RWPE1 (cell line): ENCODE results near the gene CCDC102A.

Experiments
- CTCF ChIA-PET: fragments of 350-600 bp; sonication (Branson Sonifier 250); formaldehyde crosslinking; extraction: SDS; loops from one replicate; lab custom pipeline; 2021; lab: Yijun Ruan, JAX
- POLR2A ChIA-PET: fragments of 400-600 bp; formaldehyde crosslinking; extraction: SDS; loops from one replicate; lab custom pipeline; 2020; ENCODE audit warnings: antibody characterized with exemption; ENCODE audit not compliant: low non-redundant PET; lab: Yijun Ruan, JAX
- DNase-seq: peaks from one replicate; pipeline ENCODE4 v3.0.0; 2012; ENCODE audit warnings: low spot score
- H3K27ac ChIP-seq: fragments of 450-650 bp; 2 replicates; pipeline ENCODE4 v1.5.1; 2017
- TF ChIP-seq, protein P1 (sequence below): fragments of 450-650 bp; conservative IDR thresholded peaks from 2 replicates; pipeline ENCODE4 v1.5.1; 2017; ENCODE audit warnings: low read depth, mild to moderate bottlenecking

Gene CCDC102A

DNA sequence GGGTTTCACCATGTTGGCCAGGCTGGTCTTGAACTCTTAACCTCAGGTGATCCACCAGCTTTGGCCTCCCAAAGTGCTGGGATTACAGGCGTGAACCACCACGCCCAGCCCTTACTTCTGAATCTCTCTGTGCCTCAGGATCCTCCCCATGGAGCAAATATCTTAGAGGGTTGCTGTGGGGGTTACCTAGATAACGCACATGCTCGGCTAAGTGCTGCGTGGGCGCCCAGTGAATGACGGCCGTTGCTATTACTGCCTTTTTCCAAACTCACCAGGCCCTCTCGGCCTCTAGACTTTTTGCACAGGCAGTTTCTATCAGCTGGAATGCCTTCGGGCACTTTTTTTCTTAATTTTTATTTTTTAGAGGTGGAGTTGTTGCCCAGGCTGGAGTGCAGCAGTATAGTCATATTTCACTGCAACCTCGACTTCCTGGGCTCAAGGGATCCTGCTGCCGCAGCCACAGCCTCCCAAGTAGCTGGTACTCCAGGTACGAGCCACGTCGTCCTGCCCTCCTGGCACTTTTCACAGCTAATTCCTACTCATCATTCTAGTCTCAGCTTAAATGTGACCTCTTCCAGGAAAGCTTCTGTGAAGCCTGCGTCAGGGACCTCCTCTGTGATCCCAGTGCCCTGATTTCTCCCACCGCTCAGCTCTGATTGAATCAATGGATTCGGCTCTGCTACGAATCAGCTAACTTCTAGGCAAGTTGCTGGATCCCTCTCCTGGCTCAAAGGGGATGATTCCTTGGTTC lies 8.6 kb downstream of the CCDC102A start:
- DNase-seq, result no peak
- POLR2A ChIA-PET, result no interaction called here
- peak overlapping the region; percentile 36 for H3K27ac ChIP-seq
- CTCF ChIA-PET, result interaction anchor here (1.1 to 1.3 kb wide), 3 partner anchors 8 to 48 kb away, joined by 3 to 8 read pairs (median 6); no protein-coding TSS in a partner anchor
- TF ChIP-seq, protein P1, sequence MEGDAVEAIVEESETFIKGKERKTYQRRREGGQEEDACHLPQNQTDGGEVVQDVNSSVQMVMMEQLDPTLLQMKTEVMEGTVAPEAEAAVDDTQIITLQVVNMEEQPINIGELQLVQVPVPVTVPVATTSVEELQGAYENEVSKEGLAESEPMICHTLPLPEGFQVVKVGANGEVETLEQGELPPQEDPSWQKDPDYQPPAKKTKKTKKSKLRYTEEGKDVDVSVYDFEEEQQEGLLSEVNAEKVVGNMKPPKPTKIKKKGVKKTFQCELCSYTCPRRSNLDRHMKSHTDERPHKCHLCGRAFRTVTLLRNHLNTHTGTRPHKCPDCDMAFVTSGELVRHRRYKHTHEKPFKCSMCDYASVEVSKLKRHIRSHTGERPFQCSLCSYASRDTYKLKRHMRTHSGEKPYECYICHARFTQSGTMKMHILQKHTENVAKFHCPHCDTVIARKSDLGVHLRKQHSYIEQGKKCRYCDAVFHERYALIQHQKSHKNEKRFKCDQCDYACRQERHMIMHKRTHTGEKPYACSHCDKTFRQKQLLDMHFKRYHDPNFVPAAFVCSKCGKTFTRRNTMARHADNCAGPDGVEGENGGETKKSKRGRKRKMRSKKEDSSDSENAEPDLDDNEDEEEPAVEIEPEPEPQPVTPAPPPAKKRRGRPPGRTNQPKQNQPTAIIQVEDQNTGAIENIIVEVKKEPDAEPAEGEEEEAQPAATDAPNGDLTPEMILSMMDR, result no peak

DNA sequence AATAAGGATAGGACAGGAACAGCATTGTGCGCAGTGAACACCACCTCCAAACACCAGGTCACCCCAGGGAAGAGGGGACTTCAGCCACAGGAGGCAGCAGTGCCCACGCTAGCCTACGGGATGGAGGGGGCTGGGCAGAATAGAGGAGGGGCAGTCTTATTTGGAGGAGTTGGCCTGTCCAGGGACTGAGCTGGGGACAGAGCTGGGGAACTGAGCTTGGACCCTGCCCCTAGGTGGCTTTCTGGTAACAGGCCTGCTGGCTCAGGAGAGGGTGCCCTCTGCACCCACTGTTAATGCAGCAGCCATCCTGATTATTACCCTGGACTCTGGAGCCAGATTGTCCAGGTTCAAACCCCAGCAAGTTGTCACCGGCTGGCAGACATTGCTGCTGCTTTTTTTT lies 9.3 kb downstream of the CCDC102A start:
- TF ChIP-seq, protein P1, result no peak
- DNase-seq, result no peak
- ChIA-PET CTCF (no interaction called here), POLR2A (no interaction called here)
- no peak overlapping the region for H3K27ac ChIP-seq

DNA sequence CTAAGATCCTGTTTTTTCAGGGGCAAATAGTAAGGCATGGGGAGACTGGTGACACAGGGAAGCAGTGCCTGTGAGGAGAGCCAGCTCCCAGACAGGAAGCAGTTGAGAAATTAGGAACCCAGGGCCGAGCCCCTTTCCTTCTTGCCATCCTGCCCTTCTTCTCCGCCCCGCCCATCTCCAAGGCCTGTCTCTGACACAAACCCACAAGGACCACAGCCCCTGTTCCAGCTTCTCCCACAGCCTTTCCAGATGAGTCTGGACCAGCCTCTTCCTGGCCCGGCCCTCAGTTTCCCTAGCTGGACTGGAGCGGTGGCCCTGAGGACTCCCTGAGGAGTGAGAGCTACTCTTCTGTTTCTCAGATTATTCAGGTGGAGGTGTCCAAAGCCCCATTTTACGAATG lies 9.9 kb downstream of the CCDC102A start:
- no peak for DNase-seq
- H3K27ac ChIP-seq, result no peak overlapping the region
- ChIA-PET POLR2A (no interaction called here), CTCF (interaction anchor here (0.6 to 0.7 kb wide), 3 partner anchors 106 to 146 kb away, joined by 3 to 5 read pairs (median 3); no protein-coding TSS in a partner anchor)
- TF ChIP-seq, protein P1, result no peak

DNA sequence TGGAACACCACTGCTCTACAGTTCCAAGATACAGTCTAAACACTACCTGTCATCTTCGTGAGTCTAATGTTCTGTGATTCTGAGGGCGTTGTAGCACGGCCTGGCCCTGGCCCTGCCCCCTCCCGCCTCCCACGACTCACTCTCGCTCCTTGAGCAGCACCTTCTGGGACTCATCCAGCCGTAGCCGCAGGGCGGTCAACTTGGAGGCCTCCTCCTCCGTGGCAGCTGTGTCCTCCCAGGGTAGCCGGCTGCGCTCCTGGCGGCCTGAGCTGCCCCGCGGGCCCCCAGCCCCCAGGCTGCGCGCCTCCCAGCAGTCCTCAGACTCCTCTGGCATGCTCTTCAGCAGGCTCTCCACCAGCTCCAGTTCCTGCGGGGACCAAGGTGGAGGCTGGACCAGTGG lies 10.6 kb downstream of the CCDC102A start:
- TF ChIP-seq, protein P1, result no peak
- POLR2A ChIA-PET, result no interaction called here
- H3K27ac ChIP-seq, result no peak overlapping the region
- CTCF ChIA-PET, result no interaction called here
- DNase-seq, result no peak

DNA sequence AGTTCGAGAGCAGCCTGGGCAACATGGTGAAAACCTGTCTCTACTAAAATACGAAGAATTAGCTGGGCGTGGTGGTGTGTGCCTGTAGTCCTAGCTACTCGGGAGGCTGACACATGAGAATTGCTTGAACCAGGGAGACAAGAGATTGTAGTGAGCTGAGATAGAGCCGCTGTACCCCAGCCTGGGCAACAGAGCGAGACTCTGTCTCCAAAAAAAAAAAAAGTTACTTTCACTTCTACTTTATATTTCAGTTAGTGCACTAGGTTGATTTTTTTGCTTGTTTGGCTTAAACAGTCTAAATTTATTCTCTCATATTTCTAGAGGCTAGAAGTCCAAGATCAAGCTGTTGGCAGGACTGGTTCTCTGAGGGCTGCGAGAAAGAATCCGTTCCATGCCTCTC lies 13.4 kb downstream of the CCDC102A start:
- ChIA-PET POLR2A (no interaction called here), CTCF (no interaction called here)
- no peak overlapping the region for H3K27ac ChIP-seq
- DNase-seq, result no peak
- TF ChIP-seq, protein P1, result no peak

DNA sequence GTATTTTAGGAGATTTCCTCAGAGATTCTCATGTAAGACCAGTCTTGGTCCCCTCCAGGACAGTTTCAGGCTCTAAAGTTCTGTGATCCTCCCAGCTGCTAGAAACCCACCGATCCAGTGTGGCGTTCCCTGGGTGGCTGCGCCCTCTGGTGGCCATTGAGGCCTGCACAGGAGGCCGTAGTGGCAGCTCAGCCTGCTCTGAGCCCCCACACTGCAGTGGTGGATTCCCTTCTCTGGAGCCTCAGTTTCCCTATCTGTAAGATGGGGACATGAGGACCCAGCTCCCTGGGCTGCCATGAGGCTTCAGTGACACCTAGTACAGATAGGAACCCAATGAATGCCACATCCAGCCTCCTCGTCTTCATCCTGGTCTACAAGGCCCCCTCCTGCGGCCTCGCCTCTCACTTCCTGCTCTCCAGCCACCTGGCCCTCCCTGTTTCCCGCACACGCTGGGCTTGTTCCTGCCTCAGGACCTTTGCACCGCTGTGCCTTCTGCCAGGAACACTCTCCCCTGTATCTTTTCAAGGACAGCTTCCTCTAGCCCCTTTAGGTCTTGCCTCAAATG lies 16.5 kb downstream of the CCDC102A start:
- POLR2A ChIA-PET, result interaction anchor here (0.7 kb wide), 1 partner anchor 58 kb away, joined by 3 read pairs; the partner anchor contains the start of gene POLR2C
- no peak overlapping the region for H3K27ac ChIP-seq
- peak; percentile 78 for DNase-seq
- CTCF ChIA-PET, result interaction anchor here (0.5 to 2.5 kb wide), 22 partner anchors 8 to 425 kb away, joined by 3 to 12 read pairs (median 4); partner anchors contain the start of genes CIAPIN1, COQ9, DOK4 and POLR2C
- TF ChIP-seq, protein P1, result peak; percentile 96
